ENCODE measurements around the gene CYB561. TPM values are rescaled to one million over a fixed set of nuclear protein-coding genes. Genes with fewer than 3 reads are reported as not detected.

The CYB561 gene
- total and polyA plus RNA-seq, 2 experiments from 2014 or later: 15.9 to 19.1 TPM

- Histone ChIP-seq H3K27me3 (replicated peaks; ENCODE audit: insufficient read depth) (no peaks in the 10 kb centered on the region), H3K9me3 (ENCODE audit: low read depth) (no peaks in the 10 kb centered on the region), H3K36me3 (ENCODE audit: low read depth) (peaks cover 25% of the 10 kb centered on the region), H2AFZ (no peak overlapping the region), H4K20me1 (ENCODE audit: insufficient read depth) (no peaks in the 10 kb centered on the region), H3K9ac (peak overlapping the region; percentile 18), H3K79me2 (ENCODE audit: insufficient read depth) (peaks cover 36% of the 10 kb centered on the region; the same call in 1 of the 2 replicates), H3K4me3 (no peak overlapping the region), H3K4me2 (ENCODE audit: unreplicated experiment) (no peak overlapping the region), H3F3A (ENCODE audit: insufficient read depth) (peaks cover 50% of the 10 kb centered on the region), H3K4me1 (ENCODE audit: insufficient read depth) (peaks cover 38% of the 10 kb centered on the region), H3K27ac (peak overlapping the region; percentile 62), H3K9me2 (ENCODE audit: insufficient read depth) (no peaks in the 10 kb centered on the region)
- WGBS, 2 experiments (ENCODE audit: low coverage in 1 of 2, low lambda C conversion rate in 2 of 2, missing lambda C conversion rate in 2 of 2): 75 to 79% methylated on average over 6 of the region's 6 CpGs
- peak; percentile 85 for DNase-seq
- TF ChIP-seq EZH2phosphoT487 (IDR thresholded peaks at IDR 0.05; ENCODE audit: insufficient read depth, low read depth) (no peak), EZH2 (IDR thresholded peaks at IDR 0.05; ENCODE audit: insufficient read depth, poor library complexity, severe bottlenecking) (no peak)
- in situ Hi-C loops (cut with MboI): loop anchor here (10.0 kb wide), 1 partner anchor 701 kb away; no protein-coding TSS in a partner anchor
These were observed 40.3 kb downstream of the CYB561 start for GRCh38 chr17:63405741-63406261.

GRCh38 chr17:63405020-63405419 lies 41.1 kb downstream of the CYB561 start:
- TF ChIP-seq EZH2 (IDR thresholded peaks at IDR 0.05; ENCODE audit: insufficient read depth, poor library complexity, severe bottlenecking) (no peak), EZH2phosphoT487 (IDR thresholded peaks at IDR 0.05; ENCODE audit: insufficient read depth, low read depth) (no peak)
- H3F3A ChIP-seq (ENCODE audit: insufficient read depth): peaks cover 55% of the 10 kb centered on the region

GRCh38 chr17:63402431-63403212 lies 43.5 kb downstream of the CYB561 start:
- Histone ChIP-seq H2AFZ (no peak overlapping the region), H3K4me3 (no peak overlapping the region), H4K20me1 (ENCODE audit: insufficient read depth) (no peaks in the 10 kb centered on the region), H3K27me3 (replicated peaks; ENCODE audit: insufficient read depth) (no peaks in the 10 kb centered on the region), H3K9me3 (ENCODE audit: low read depth) (no peaks in the 10 kb centered on the region), H3K36me3 (ENCODE audit: low read depth) (peaks cover 10% of the 10 kb centered on the region), H3K4me2 (ENCODE audit: unreplicated experiment) (no peak overlapping the region), H3K9ac (no peak overlapping the region), H3F3A (ENCODE audit: insufficient read depth) (peaks cover 70% of the 10 kb centered on the region), H3K9me2 (ENCODE audit: insufficient read depth) (no peaks in the 10 kb centered on the region), H3K79me2 (ENCODE audit: insufficient read depth) (peaks cover 39% of the 10 kb centered on the region; the same call in 1 of the 2 replicates), H3K27ac (no peak overlapping the region), H3K4me1 (ENCODE audit: insufficient read depth) (peaks cover 56% of the 10 kb centered on the region)
- in situ Hi-C loops (cut with MboI): loop anchor here (10.0 kb wide), 1 partner anchor 698 kb away; no protein-coding TSS in a partner anchor
- WGBS, 2 experiments (ENCODE audit: low coverage in 1 of 2, low lambda C conversion rate in 2 of 2, missing lambda C conversion rate in 2 of 2): 72 to 73% methylated on average over 5 of the region's 5 CpGs
- peak; percentile 59 for DNase-seq
- no peak for TF ChIP-seq EZH2phosphoT487 (IDR thresholded peaks at IDR 0.05; ENCODE audit: insufficient read depth, low read depth)
- TF ChIP-seq EZH2 (IDR thresholded peaks at IDR 0.05; ENCODE audit: insufficient read depth, poor library complexity, severe bottlenecking): no peak

More at GRCh38 chr17:63405020-63405419, 41.1 kb downstream of the CYB561 start:
- Histone ChIP-seq H3K4me2 (ENCODE audit: unreplicated experiment) (no peak overlapping the region), H2AFZ (no peak overlapping the region), H3K9me3 (ENCODE audit: low read depth) (no peaks in the 10 kb centered on the region), H3K9me2 (ENCODE audit: insufficient read depth) (no peaks in the 10 kb centered on the region), H3K4me1 (ENCODE audit: insufficient read depth) (peaks cover 46% of the 10 kb centered on the region), H3K4me3 (no peak overlapping the region), H3K36me3 (ENCODE audit: low read depth) (peaks cover 25% of the 10 kb centered on the region), H3K27me3 (replicated peaks; ENCODE audit: insufficient read depth) (no peaks in the 10 kb centered on the region), H3K9ac (no peak overlapping the region), H4K20me1 (ENCODE audit: insufficient read depth) (no peaks in the 10 kb centered on the region), H3K27ac (no peak overlapping the region), H3K79me2 (ENCODE audit: insufficient read depth) (peaks cover 36% of the 10 kb centered on the region; the same call in 1 of the 2 replicates)
- WGBS, 2 experiments (ENCODE audit: low coverage in 1 of 2, low lambda C conversion rate in 2 of 2, missing lambda C conversion rate in 2 of 2): 95 to 96% methylated on average over 9 of the region's 9 CpGs
- DNase-seq: no peak
- in situ Hi-C loops (cut with MboI): loop anchor here (10.0 kb wide), 1 partner anchor 700 kb away; no protein-coding TSS in a partner anchor

- Histone ChIP-seq H2AFZ (no peak overlapping the region), H3K4me3 (peak overlapping the region; percentile 24; the same call in 1 of the 2 replicates), H3K9me2 (ENCODE audit: insufficient read depth) (no peaks in the 10 kb centered on the region), H3K36me3 (ENCODE audit: low read depth) (peaks cover 16% of the 10 kb centered on the region), H3K4me1 (ENCODE audit: insufficient read depth) (peaks cover 54% of the 10 kb centered on the region), H3K79me2 (ENCODE audit: insufficient read depth) (peaks cover 38% of the 10 kb centered on the region; the same call in 1 of the 2 replicates), H3K9me3 (ENCODE audit: low read depth) (no peaks in the 10 kb centered on the region), H3F3A (ENCODE audit: insufficient read depth) (peaks cover 75% of the 10 kb centered on the region), H3K4me2 (ENCODE audit: unreplicated experiment) (peak overlapping the region; percentile 45), H3K27me3 (replicated peaks; ENCODE audit: insufficient read depth) (no peaks in the 10 kb centered on the region), H3K9ac (peak overlapping the region; percentile 69), H4K20me1 (ENCODE audit: insufficient read depth) (no peaks in the 10 kb centered on the region), H3K27ac (peak overlapping the region; percentile 90)
- in situ Hi-C loops (cut with MboI): loop anchor here (10.0 kb wide), 2 partner anchors 315 to 695 kb away; no protein-coding TSS in a partner anchor
- no peak for TF ChIP-seq EZH2phosphoT487 (IDR thresholded peaks at IDR 0.05; ENCODE audit: insufficient read depth, low read depth)
- TF ChIP-seq EZH2 (IDR thresholded peaks at IDR 0.05; ENCODE audit: insufficient read depth, poor library complexity, severe bottlenecking): no peak
- 3 to 10% methylated on average over 4 of the region's 4 CpGs for WGBS, 2 experiments (ENCODE audit: low coverage in 1 of 2, low lambda C conversion rate in 2 of 2, missing lambda C conversion rate in 2 of 2)
- DNase-seq: peak; percentile 70
These were observed 46.2 kb downstream of the CYB561 start for GRCh38 chr17:63399856-63400255.

Measured in GM23248 (cell line).